A549 (cell line): ENCODE data around the gene RAPH1. TPM values are rescaled to one million over a fixed set of nuclear protein-coding genes. Genes with fewer than 3 reads are reported as not detected.

ENCODE experiments used
- ATAC-seq, 2 experiments: fragments of 200-7000 bp in 1 of 2; fragments of >200 bp in 1 of 2; cut with Nextera tagmentation in 1 of 2; cut with Tn5 transposase in 1 of 2; 3 replicates each; pipeline versions ENCODE4 v1.8.0 to v1.9.1; 2018 to 2020; ENCODE audit warnings: mild to moderate bottlenecking in 1 of 2, moderate library complexity in 1 of 2
- CTCF ChIA-PET: fragments of 300-600 bp; sonication (Branson Sonifier 250); formaldehyde crosslinking; extraction: SDS; loops from one replicate; lab custom pipeline; 2021; ENCODE audit warnings: antibody characterized with exemption, inconsistent platforms; lab: Yijun Ruan, JAX
- POLR2A ChIA-PET: fragments of 350-600 bp; formaldehyde crosslinking; extraction: SDS; loops from one replicate; lab custom pipeline; 2021; ENCODE audit warnings: antibody characterized with exemption, inconsistent platforms; lab: Yijun Ruan, JAX
- DNase-seq, 2 experiments: peaks; one replicate each; pipeline versions ENCODE4 v3.0.0 to v3.0.0-alpha.2; 2011 to 2016; ENCODE audit warnings: low read depth in 1 of 2, low spot score in 1 of 2
- FAIRE-seq: peaks from 2 replicates; lab custom pipeline; 2011; peaks lifted over from hg19 to GRCh38; lab: Jason Lieb, UNC
- H3K27ac ChIP-seq, 2 experiments: fragments of >200 bp; sonication (Bioruptor Twin); formaldehyde crosslinking; 3 replicates each; pipeline ENCODE4 v1.5.1; 2016 to 2017
- H3K4me1 ChIP-seq: fragments of >200 bp; sonication (Bioruptor Twin); formaldehyde crosslinking; 3 replicates; pipeline ENCODE4 v1.6.1; 2016
- H3K4me2 ChIP-seq: fragments of >200 bp; sonication (Bioruptor Twin); formaldehyde crosslinking; 3 replicates; pipeline ENCODE4 v1.6.1; 2016
- H3K4me3 ChIP-seq: fragments of >200 bp; sonication (Bioruptor Twin); formaldehyde crosslinking; 3 replicates; pipeline ENCODE4 v1.5.1; 2016
- H3K9me3 ChIP-seq: fragments of >200 bp; sonication (Bioruptor Twin); formaldehyde crosslinking; 3 replicates; pipeline ENCODE4 v1.6.1; 2016
- ATOH8 ChIP-seq: fragments of 250-450 bp; sonication (Bioruptor Pico); IDR thresholded peaks from 2 replicates; pipeline ENCODE4 v1.5.0; 2020; ENCODE audit warnings: low read depth, mild to moderate bottlenecking, moderate library complexity
- BCL3 ChIP-seq: fragments of >200 bp; sonication (Bioruptor Twin); formaldehyde crosslinking; IDR thresholded peaks from 3 replicates; pipeline ENCODE4 v1.6.1; 2016
- CEBPB ChIP-seq, 2 experiments: fragments of >200 bp in 1 of 2; sonication (Bioruptor Twin) in 1 of 2; formaldehyde crosslinking in 1 of 2; IDR thresholded peaks; 2 replicates each; pipeline ENCODE4 v1.6.1; 2012 to 2016
- CHD4 ChIP-seq: fragments of 200-600 bp; sonication (generic); IDR thresholded peaks from 2 replicates; pipeline ENCODE4 v1.6.1; 2016; ENCODE audit warnings: antibody characterized with exemption, mild to moderate bottlenecking, borderline replicate concordance
- CTCF ChIP-seq: fragments of >200 bp; sonication (Bioruptor Twin); formaldehyde crosslinking; IDR thresholded peaks from 3 replicates; pipeline ENCODE4 v1.5.1; 2016
- EHF ChIP-seq: fragments of 250-450 bp; sonication (Bioruptor Pico); IDR thresholded peaks from 2 replicates; pipeline ENCODE4 v1.5.0; 2020; ENCODE audit warnings: mild to moderate bottlenecking
- GATA3 ChIP-seq: IDR thresholded peaks from 2 replicates; pipeline ENCODE4 v1.6.1; 2012; ENCODE audit warnings: borderline replicate concordance
- HOXB5 ChIP-seq: fragments of 250-450 bp; sonication (Bioruptor Pico); IDR thresholded peaks from 2 replicates; pipeline ENCODE4 v1.5.0; 2020; ENCODE audit warnings: mild to moderate bottlenecking, moderate library complexity
- JUN ChIP-seq, 2 experiments: fragments of >200 bp; sonication (Bioruptor Twin); formaldehyde crosslinking; IDR thresholded peaks; 2 replicates in 1 of 2; 3 replicates in 1 of 2; pipeline ENCODE4 v1.6.1; 2016 to 2017
- KDM1A ChIP-seq: fragments of 200-600 bp; sonication (generic); IDR thresholded peaks from 2 replicates; pipeline ENCODE4 v1.6.1; 2016; ENCODE audit warnings: low read depth, mild to moderate bottlenecking
- MAX ChIP-seq: IDR thresholded peaks from 2 replicates; pipeline ENCODE4 v1.6.1; 2012
- MYC ChIP-seq: IDR thresholded peaks from 2 replicates; pipeline ENCODE4 v1.6.1; 2012; ENCODE audit warnings: mild to moderate bottlenecking, inconsistent platforms, low read length, improper control_type of control experiment, borderline replicate concordance
- PHF8 ChIP-seq: fragments of 200-600 bp; sonication (generic); IDR thresholded peaks from 2 replicates; pipeline ENCODE4 v1.6.1; 2016; ENCODE audit warnings: low read depth, mild to moderate bottlenecking, antibody characterized with exemption, moderate library complexity, borderline replicate concordance
- POLR2AphosphoS2 ChIP-seq: conservative IDR thresholded peaks from 2 replicates; pipeline ENCODE4 v1.6.1; 2012; ENCODE audit warnings: low read length, improper control_type of control experiment, inconsistent platforms
- RCOR1 ChIP-seq: fragments of 150-350 bp; IDR thresholded peaks from 2 replicates; pipeline ENCODE4 v1.6.1; 2014; ENCODE audit warnings: antibody characterized with exemption, low read length, low read depth
- RFX5 ChIP-seq: fragments of 450-650 bp; IDR thresholded peaks from 2 replicates; pipeline ENCODE4 v1.7.1; 2014; ENCODE audit warnings: antibody characterized with exemption, mild to moderate bottlenecking, moderate library complexity
- SMC3 ChIP-seq: fragments of >200 bp; sonication (Bioruptor Twin); formaldehyde crosslinking; IDR thresholded peaks from 3 replicates; pipeline ENCODE4 v1.6.1; 2018; ENCODE audit warnings: inconsistent platforms
- ZC3H11A ChIP-seq: fragments of 450-650 bp; IDR thresholded peaks from 2 replicates; pipeline ENCODE4 v1.6.1; 2014; ENCODE audit warnings: antibody characterized with exemption, mild to moderate bottlenecking
- ZFP36 ChIP-seq: fragments of 450-650 bp; IDR thresholded peaks from 2 replicates; pipeline ENCODE4 v1.6.1; 2014; ENCODE audit warnings: borderline replicate concordance; ENCODE audit not compliant: partially characterized antibody
- WGBS: methylation state at CpG from one replicate; pipeline ENCODE4 v1.1.6; 2017; ENCODE audit errors: missing lambda C conversion rate; 5-methylcytosine and 5-hydroxymethylcytosine counted together
- polyA plus RNA-seq, 4 experiments: library from polyadenylated mRNA; depleted of rRNA in 3 of 4; stranded (reverse); fragments of >200 nt; fragmentation: RNase III in 1 of 4; extraction: RNeasy Plus Mini Kit Qiagen cat#74134 plus additional on column Dnase treatment in 1 of 4; gene quantifications; 2 replicates in 3 of 4; 3 replicates in 1 of 4; pipeline ENCODE4 v1.2.3, GENCODE V29; 2011 to 2017

The RAPH1 gene
- polyA plus RNA-seq, 2 of the 4 experiments (the other 2 are of a cell fraction), result 6.3 to 7.3 TPM

- FAIRE-seq (no peak), ATAC-seq (no peak), DNase-seq (no peak)
- ChIA-PET CTCF (no interaction called here), POLR2A (no interaction called here)
- Histone ChIP-seq H3K4me2 (no peak overlapping the region), H3K4me1 (peaks cover 55% of the 10 kb centered on the region), H3K27ac (no peak overlapping the region), H3K4me3 (no peak overlapping the region), H3K9me3 (no peaks in the 10 kb centered on the region)
- TF ChIP-seq RFX5, result no peak
- no peak for TF ChIP-seq CEBPB (IDR thresholded peaks at IDR 0.05)
- 83% methylated on average over 5 of the region's 5 CpGs for WGBS
These were observed 45.7 kb upstream of the RAPH1 start for GRCh38 chr2:203580844-203581243.

GRCh38 chr2:203579730-203580129 lies 44.6 kb upstream of the RAPH1 start:
- ChIA-PET POLR2A (no interaction called here), CTCF (interaction anchor here (1.0 kb wide), 1 partner anchor 71 kb away, joined by 3 read pairs; no protein-coding TSS in a partner anchor)
- ATAC-seq, result no peak
- Histone ChIP-seq H3K4me1 (peaks cover 47% of the 10 kb centered on the region), H3K4me2 (peak overlapping the region; percentile 21; the same call in 1 of the 3 replicates), H3K4me3 (no peak overlapping the region), H3K27ac (peak overlapping the region; percentile 0 to 40; a peak in 2 of 6 replicates), H3K9me3 (no peaks in the 10 kb centered on the region)
- FAIRE-seq, result no peak
- TF ChIP-seq CTCF (no peak), KDM1A (no peak), ZFP36 (no peak), HOXB5 (CRISPR knock-in tag) (no peak), ZC3H11A (no peak)
- WGBS, result 80% methylated on average over 2 of the region's 2 CpGs
- DNase-seq, result no peak

GRCh38 chr2:203578759-203579643 lies 43.9 kb upstream of the RAPH1 start:
- ATAC-seq, result peak; percentile 79 to 85
- 51% methylated on average over 4 of the region's 4 CpGs for WGBS
- peak in 1 of 2 experiments; percentile 56 for DNase-seq
- POLR2A ChIA-PET, result no interaction called here
- peak overlapping the region; percentile 21; the same call in 1 of the 3 replicates for H3K4me2 ChIP-seq
- CTCF ChIA-PET, result interaction anchor here (1.0 kb wide), 1 partner anchor 72 kb away, joined by 3 read pairs; no protein-coding TSS in a partner anchor
- peak overlapping the region in 1 of 2 experiments; percentile 40; a peak in 2 of 6 replicates for H3K27ac ChIP-seq
- TF ChIP-seq BCL3, result no peak
- TF ChIP-seq MAX, result no peak
- TF ChIP-seq CHD4, result no peak
- TF ChIP-seq MYC, result no peak
- no peak for TF ChIP-seq EHF (CRISPR knock-in tag)
- no peak for TF ChIP-seq POLR2AphosphoS2
- no peak for TF ChIP-seq ATOH8
- no peak for TF ChIP-seq RCOR1
- no peak for TF ChIP-seq SMC3
- TF ChIP-seq GATA3, result no peak
- TF ChIP-seq PHF8, result no peak
- TF ChIP-seq JUN (IDR thresholded peaks at IDR 0.05), result no peak
- no peak overlapping the region for H3K4me3 ChIP-seq
- H3K9me3 ChIP-seq, result no peaks in the 10 kb centered on the region
- H3K4me1 ChIP-seq, result peaks cover 40% of the 10 kb centered on the region
- FAIRE-seq, result no peak
